HepG2 (cell line): ENCODE data around the gene TMEM164. TPM values are rescaled to one million over a fixed set of nuclear protein-coding genes. Genes with fewer than 3 reads are reported as not detected.

ENCODE experiments used
- ATAC-seq: fragments of 200-7000 bp; cut with Tn5 transposase; 3 replicates; pipeline ENCODE4 v1.9.1; 2020; ENCODE audit warnings: mild to moderate bottlenecking, moderate library complexity
- BruUV-seq: library from RNA; stranded (reverse); fragments of 400-500 nt; replicated peaks from 2 replicates; lab custom pipeline; 2021; lab: Mats Ljungman, UMichigan
- CTCF ChIA-PET: fragments of 300-600 bp; formaldehyde crosslinking; extraction: SDS; loops from one replicate; lab custom pipeline; 2021; ENCODE audit warnings: low total read pairs, inconsistent platforms, low intra/inter-chr PET ratio; lab: Yijun Ruan, JAX
- POLR2A ChIA-PET: fragments of 350-600 bp; sonication (Branson Sonifier 250); formaldehyde crosslinking; loops from one replicate; lab custom pipeline; 2020; ENCODE audit warnings: antibody characterized with exemption, inconsistent platforms; lab: Yijun Ruan, JAX
- DNase-seq: peaks from one replicate; pipeline ENCODE4 v3.0.0-alpha.2; 2015; ENCODE audit warnings: low spot score
- FAIRE-seq: peaks from 3 replicates; lab custom pipeline; 2011; peaks lifted over from hg19 to GRCh38; lab: Jason Lieb, UNC
- H2AFZ ChIP-seq: one replicate; pipeline ENCODE4 v1.6.1; 2011; ENCODE audit warnings: low read length, inconsistent platforms
- H3K27ac ChIP-seq: fragments of 300-600 bp; 3 replicates; pipeline ENCODE4 v1.8.0; 2011; ENCODE audit warnings: mixed run types, mild to moderate bottlenecking, mixed read lengths, low read length, inconsistent platforms; ENCODE audit not compliant: insufficient read depth; ENCODE audit errors: extremely low read length
- H3K27me3 ChIP-seq, 2 experiments: fragments of 200-600 bp in 1 of 2; 2 replicates in 1 of 2; 3 replicates in 1 of 2; pipeline versions ENCODE4 v1.6.0 to v1.8.0; 2011; ENCODE audit warnings: low read length in 2 of 2, mild to moderate bottlenecking in 2 of 2, moderate library complexity in 2 of 2, inconsistent platforms in 1 of 2; ENCODE audit not compliant: insufficient read depth in 2 of 2, control insufficient read depth in 1 of 2
- H3K36me3 ChIP-seq, 2 experiments: fragments of 200-600 bp in 1 of 2; replicated peaks in 1 of 2; 2 replicates in 1 of 2; 3 replicates in 1 of 2; pipeline versions ENCODE4 v1.5.1 to v1.8.0; 2011; ENCODE audit warnings: low read length in 2 of 2, inconsistent platforms in 1 of 2; ENCODE audit not compliant: insufficient read depth in 2 of 2, control insufficient read depth in 1 of 2
- H3K4me1 ChIP-seq: 2 replicates; pipeline ENCODE4 v1.5.1; 2012; ENCODE audit warnings: low read length, inconsistent platforms; ENCODE audit not compliant: insufficient read depth
- H3K4me2 ChIP-seq: 2 replicates; pipeline ENCODE4 v1.6.0; 2011; ENCODE audit warnings: low read depth, low read length, inconsistent platforms
- H3K4me3 ChIP-seq, 3 experiments: fragments of 200-600 bp in 1 of 3; sonication (generic), shearing (Covaris generic) in 1 of 3; replicated peaks in 1 of 3; 2 replicates each; pipeline ENCODE4 v1.5.1; 2011 to 2016; ENCODE audit warnings: low read length in 3 of 3, inconsistent platforms in 2 of 3, low read depth in 2 of 3, mild to moderate bottlenecking in 2 of 3, control low read depth in 1 of 3, mixed read lengths in 1 of 3; ENCODE audit not compliant: insufficient read depth in 1 of 3
- H3K79me2 ChIP-seq: one replicate; pipeline ENCODE4 v1.6.1; 2011; ENCODE audit warnings: low read length, inconsistent platforms; ENCODE audit not compliant: insufficient read depth
- H3K9ac ChIP-seq: 2 replicates; pipeline ENCODE4 v1.6.0; 2011; ENCODE audit warnings: mild to moderate bottlenecking, low read depth, low read length, inconsistent platforms; ENCODE audit not compliant: insufficient read depth
- H3K9me3 ChIP-seq: 2 replicates; pipeline ENCODE4 v1.5.1; 2012; ENCODE audit warnings: mild to moderate bottlenecking, low read length
- H4K20me1 ChIP-seq: 2 replicates; pipeline ENCODE4 v1.6.0; 2011; ENCODE audit warnings: inconsistent platforms, mild to moderate bottlenecking, low read length, moderate library complexity; ENCODE audit not compliant: insufficient read depth
- AGO2 ChIP-seq: fragments of 200-400 bp; formaldehyde crosslinking; optimal IDR thresholded peaks from 2 replicates; pipeline ENCODE3; 2017; ENCODE audit warnings: mild to moderate bottlenecking, low read depth, low read length, moderate library complexity
- CHCHD3 ChIP-seq: sonication (generic); formaldehyde crosslinking; IDR thresholded peaks from 2 replicates; pipeline ENCODE4 v1.8.0; 2022; ENCODE audit warnings: mild to moderate bottlenecking, missing genetic modification reagents, moderate library complexity
- JARID2 ChIP-seq: sonication (generic); formaldehyde crosslinking; IDR thresholded peaks from 2 replicates; pipeline ENCODE4 v1.8.1; 2023; ENCODE audit warnings: missing genetic modification reagents, inconsistent platforms; ENCODE audit not compliant: insufficient replicate concordance
- KLF13 ChIP-seq: sonication (generic); formaldehyde crosslinking; IDR thresholded peaks from 2 replicates; pipeline ENCODE4 v1.4.0; 2020; ENCODE audit warnings: mild to moderate bottlenecking, missing genetic modification reagents
- KMT2A ChIP-seq: sonication (generic); formaldehyde crosslinking; IDR thresholded peaks from 2 replicates; pipeline ENCODE4 v1.4.0; 2020; ENCODE audit warnings: missing genetic modification reagents
- MXI1 ChIP-seq: IDR thresholded peaks from 3 replicates; pipeline ENCODE4 v1.6.1; 2012; ENCODE audit warnings: low read depth, low read length, inconsistent platforms, borderline replicate concordance
- NFYC ChIP-seq: IDR thresholded peaks from 2 replicates; pipeline ENCODE4 v1.6.1; 2016; ENCODE audit warnings: missing genetic modification reagents, missing compliant biosample characterization
- RBM22 ChIP-seq: fragments of 200-400 bp; formaldehyde crosslinking; optimal IDR thresholded peaks from 2 replicates; pipeline ENCODE3; 2017; ENCODE audit warnings: mild to moderate bottlenecking, low read length, moderate library complexity
- STAT5B ChIP-seq: sonication (generic); formaldehyde crosslinking; IDR thresholded peaks from 2 replicates; pipeline ENCODE4 v1.4.0; 2020; ENCODE audit warnings: missing genetic modification reagents
- ZFP62 ChIP-seq: sonication (generic); formaldehyde crosslinking; IDR thresholded peaks from 2 replicates; pipeline ENCODE4 v1.4.0; 2020; ENCODE audit warnings: missing genetic modification reagents
- ZNF205 ChIP-seq: IDR thresholded peaks from 2 replicates; pipeline ENCODE4 v1.6.1; 2018; ENCODE audit warnings: missing biosample characterization, missing genetic modification reagents
- ZNF224 ChIP-seq: sonication (generic); formaldehyde crosslinking; IDR thresholded peaks from 2 replicates; pipeline ENCODE4 v1.5.0; 2020; ENCODE audit warnings: mild to moderate bottlenecking, missing genetic modification reagents
- ZNF672 ChIP-seq: sonication (generic); formaldehyde crosslinking; IDR thresholded peaks from 2 replicates; pipeline ENCODE4 v1.8.1; 2022; ENCODE audit warnings: missing genetic modification reagents
- WGBS: methylation state at CpG from one replicate; pipeline ENCODE4 v1.1.6; 2017; ENCODE audit warnings: low lambda C conversion rate; 5-methylcytosine and 5-hydroxymethylcytosine counted together
- in situ Hi-C: cut with HindIII; loops from 2 replicates; pipeline ENCODE4 v1.10.0; 2017; ENCODE audit warnings: low pct_unique_long_range_greater_than_20kb; ENCODE audit not compliant: extremely low pct_ligation_motif_present
- intact Hi-C: fragments of 100-400 bp; cut with micrococcal nuclease; formaldehyde crosslinking; loops from one replicate; pipeline ENCODE4 v1.10.0; 2022; ENCODE audit not compliant: unreplicated experiment
- polyA plus RNA-seq, 8 experiments: library from polyadenylated mRNA; depleted of rRNA in 3 of 8; stranded (reverse) in 7 of 8; unstranded in 1 of 8; fragments of >200 nt; fragmentation: Illumina TruSeq in 4 of 8; extraction: Trizol in 4 of 8; gene quantifications; 2 replicates each; pipeline versions ENCODE4 v1.2.1 to v1.2.3, GENCODE V29; 2011 to 2016; ENCODE audit warnings: low read depth in 4 of 8, missing spikeins in 1 of 8, mixed read lengths in 1 of 8; ENCODE audit not compliant: insufficient read depth in 1 of 8
- total RNA-seq, 5 experiments: library from RNA; depleted of rRNA; stranded (reverse); fragments of >200 nt; fragmentation: Illumina TruSeq; extraction: Trizol; gene quantifications; 2 replicates each; pipeline ENCODE4 v1.2.3, GENCODE V29; 2016; ENCODE audit warnings: low read depth in 1 of 5
- TF ChIP-seq, protein P1 (sequence below): IDR thresholded peaks from 2 replicates; pipeline ENCODE4 v1.6.1; 2012; ENCODE audit warnings: low read length, improper control_type of control experiment
- TF ChIP-seq, protein P2 (sequence below): sonication (generic); formaldehyde crosslinking; IDR thresholded peaks from 2 replicates; pipeline ENCODE4 v1.4.0; 2020; ENCODE audit warnings: mild to moderate bottlenecking, missing genetic modification reagents, borderline replicate concordance
- TF ChIP-seq, protein P3 (sequence below): sonication (generic); formaldehyde crosslinking; IDR thresholded peaks from 2 replicates; pipeline ENCODE4 v1.4.0; 2020; ENCODE audit warnings: mild to moderate bottlenecking, missing genetic modification reagents

The TMEM164 gene
- total and polyA plus RNA-seq, 2 of the 13 experiments (the other 11 are each of a cell fraction or from before 2014, with no cell fraction given): 5.8 to 13.2 TPM

DNA sequence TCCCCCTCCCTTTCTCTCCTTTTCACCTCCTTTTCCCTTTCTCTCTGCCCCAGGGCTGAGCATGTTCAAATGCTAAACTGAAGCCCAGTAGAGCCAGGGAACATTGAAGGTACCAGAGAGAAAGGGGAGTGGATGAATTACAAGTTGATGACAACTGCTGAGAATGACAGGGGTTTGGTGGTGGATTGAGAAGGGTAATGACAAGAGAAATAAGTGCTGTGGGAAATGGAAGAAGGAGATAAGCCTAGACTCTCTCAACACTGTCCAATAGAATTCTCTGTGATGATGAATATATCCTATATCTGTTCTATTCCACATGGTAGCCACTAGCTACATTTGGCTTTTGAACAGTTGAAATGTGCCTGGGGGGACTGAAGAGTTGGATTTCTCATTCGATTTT, 154.5 kb downstream of the TMEM164 start:
- no peaks in the 10 kb centered on the region for H3K9me3 ChIP-seq
- BruUV-seq: no TSS peak
- no peak overlapping the region for H3K27ac ChIP-seq
- POLR2A ChIA-PET: no interaction called here
- intact Hi-C loops (no loop called here), in situ Hi-C loops (loop anchor here (5.0 to 25.0 kb wide), 2 partner anchors 245 to 680 kb away; no protein-coding TSS in a partner anchor)
- no peak overlapping the region for H3K4me3 ChIP-seq
- no peaks in the 10 kb centered on the region for H3K27me3 ChIP-seq
- ATAC-seq (no peak), FAIRE-seq (no peak), DNase-seq (no peak)
- H3K36me3 ChIP-seq: no peaks in the 10 kb centered on the region
- 80% methylated on average over 1 of the region's 1 CpG for WGBS
- no peak overlapping the region for H2AFZ ChIP-seq
- no peaks in the 10 kb centered on the region for H3K4me1 ChIP-seq
- CTCF ChIA-PET: no interaction called here
- TF ChIP-seq RBM22 (no peak), ZFP62 (CRISPR knock-in tag) (no peak), KMT2A (CRISPR knock-in tag) (no peak), ZNF672 (CRISPR knock-in tag) (no peak), MXI1 (no peak), ZNF224 (CRISPR knock-in tag) (no peak), JARID2 (CRISPR knock-in tag) (no peak), KLF13 (CRISPR knock-in tag) (no peak), NFYC (CRISPR knock-in tag) (no peak), ZNF205 (no peak), AGO2 (no peak), STAT5B (no peak), CHCHD3 (CRISPR knock-in tag) (no peak)
- TF ChIP-seq, protein P1, sequence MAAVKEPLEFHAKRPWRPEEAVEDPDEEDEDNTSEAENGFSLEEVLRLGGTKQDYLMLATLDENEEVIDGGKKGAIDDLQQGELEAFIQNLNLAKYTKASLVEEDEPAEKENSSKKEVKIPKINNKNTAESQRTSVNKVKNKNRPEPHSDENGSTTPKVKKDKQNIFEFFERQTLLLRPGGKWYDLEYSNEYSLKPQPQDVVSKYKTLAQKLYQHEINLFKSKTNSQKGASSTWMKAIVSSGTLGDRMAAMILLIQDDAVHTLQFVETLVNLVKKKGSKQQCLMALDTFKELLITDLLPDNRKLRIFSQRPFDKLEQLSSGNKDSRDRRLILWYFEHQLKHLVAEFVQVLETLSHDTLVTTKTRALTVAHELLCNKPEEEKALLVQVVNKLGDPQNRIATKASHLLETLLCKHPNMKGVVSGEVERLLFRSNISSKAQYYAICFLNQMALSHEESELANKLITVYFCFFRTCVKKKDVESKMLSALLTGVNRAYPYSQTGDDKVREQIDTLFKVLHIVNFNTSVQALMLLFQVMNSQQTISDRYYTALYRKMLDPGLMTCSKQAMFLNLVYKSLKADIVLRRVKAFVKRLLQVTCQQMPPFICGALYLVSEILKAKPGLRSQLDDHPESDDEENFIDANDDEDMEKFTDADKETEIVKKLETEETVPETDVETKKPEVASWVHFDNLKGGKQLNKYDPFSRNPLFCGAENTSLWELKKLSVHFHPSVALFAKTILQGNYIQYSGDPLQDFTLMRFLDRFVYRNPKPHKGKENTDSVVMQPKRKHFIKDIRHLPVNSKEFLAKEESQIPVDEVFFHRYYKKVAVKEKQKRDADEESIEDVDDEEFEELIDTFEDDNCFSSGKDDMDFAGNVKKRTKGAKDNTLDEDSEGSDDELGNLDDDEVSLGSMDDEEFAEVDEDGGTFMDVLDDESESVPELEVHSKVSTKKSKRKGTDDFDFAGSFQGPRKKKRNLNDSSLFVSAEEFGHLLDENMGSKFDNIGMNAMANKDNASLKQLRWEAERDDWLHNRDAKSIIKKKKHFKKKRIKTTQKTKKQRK: no peak
- TF ChIP-seq, protein P2, sequence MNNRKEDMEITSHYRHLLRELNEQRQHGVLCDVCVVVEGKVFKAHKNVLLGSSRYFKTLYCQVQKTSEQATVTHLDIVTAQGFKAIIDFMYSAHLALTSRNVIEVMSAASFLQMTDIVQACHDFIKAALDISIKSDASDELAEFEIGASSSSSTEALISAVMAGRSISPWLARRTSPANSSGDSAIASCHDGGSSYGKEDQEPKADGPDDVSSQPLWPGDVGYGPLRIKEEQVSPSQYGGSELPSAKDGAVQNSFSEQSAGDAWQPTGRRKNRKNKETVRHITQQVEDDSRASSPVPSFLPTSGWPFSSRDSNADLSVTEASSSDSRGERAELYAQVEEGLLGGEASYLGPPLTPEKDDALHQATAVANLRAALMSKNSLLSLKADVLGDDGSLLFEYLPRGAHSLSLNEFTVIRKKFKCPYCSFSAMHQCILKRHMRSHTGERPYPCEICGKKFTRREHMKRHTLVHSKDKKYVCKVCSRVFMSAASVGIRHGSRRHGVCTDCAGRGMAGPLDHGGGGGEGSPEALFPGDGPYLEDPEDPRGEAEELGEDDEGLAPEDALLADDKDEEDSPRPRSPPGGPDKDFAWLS (CRISPR knock-in tag): no peak
- TF ChIP-seq, protein P3, sequence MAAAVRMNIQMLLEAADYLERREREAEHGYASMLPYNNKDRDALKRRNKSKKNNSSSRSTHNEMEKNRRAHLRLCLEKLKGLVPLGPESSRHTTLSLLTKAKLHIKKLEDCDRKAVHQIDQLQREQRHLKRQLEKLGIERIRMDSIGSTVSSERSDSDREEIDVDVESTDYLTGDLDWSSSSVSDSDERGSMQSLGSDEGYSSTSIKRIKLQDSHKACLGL: no peak
- TF ChIP-seq, all 625 proteins: peak for 0
- Histone ChIP-seq H3K79me2 (no peaks in the 10 kb centered on the region), H3K9ac (no peak overlapping the region), H4K20me1 (no peaks in the 10 kb centered on the region), H3K4me2 (no peak overlapping the region)
